CD4-positive, CD25-positive, alpha-beta regulatory T cell (primary cell): ENCODE measurements around the gene SLC9A4. TPM values are rescaled to one million over a fixed set of nuclear protein-coding genes. Genes with fewer than 3 reads are reported as not detected.

Experiments used
- ATAC-seq, 2 donors: fragments of 150-1000 bp; cut with Tn5 transposase; one replicate each; pipeline ENCODE4 v1.10.0; 2021; ENCODE audit warnings: low read depth in 2 of 2, moderate number of reproducible peaks in 2 of 2, moderate library complexity in 1 of 2
- DNase-seq, 3 donors: peaks; one replicate each; pipeline versions ENCODE4 v3.0.0 to v3.0.0-alpha.2; 2012 to 2022; ENCODE audit warnings: mixed read lengths in 1 of 3
- H3K27ac ChIP-seq: one replicate; pipeline ENCODE4 v1.7.0; 2013; ENCODE audit warnings: mild to moderate bottlenecking, low read length; ENCODE audit not compliant: insufficient read depth, poor library complexity, severe bottlenecking
- H3K27me3 ChIP-seq: one replicate; pipeline ENCODE4 v1.7.0; 2013; ENCODE audit warnings: low read length; ENCODE audit not compliant: control insufficient read depth, insufficient read depth
- H3K36me3 ChIP-seq: one replicate; pipeline ENCODE4 v1.7.0; 2013; ENCODE audit warnings: mild to moderate bottlenecking, low read length, moderate library complexity; ENCODE audit not compliant: control insufficient read depth, insufficient read depth
- H3K4me1 ChIP-seq: 2 replicates; pipeline ENCODE4 v1.7.0; 2013; ENCODE audit warnings: mild to moderate bottlenecking, low read length; ENCODE audit not compliant: insufficient read depth, control insufficient read depth, poor library complexity, severe bottlenecking
- H3K4me3 ChIP-seq: one replicate; pipeline ENCODE4 v1.7.0; 2013; ENCODE audit warnings: low read depth, mild to moderate bottlenecking, low read length, moderate library complexity
- H3K9me3 ChIP-seq, 2 experiments: 1 replicate in 1 of 2; 2 replicates in 1 of 2; pipeline ENCODE4 v1.7.0; 2013; ENCODE audit warnings: low read length in 2 of 2, mild to moderate bottlenecking in 1 of 2, moderate library complexity in 1 of 2; ENCODE audit not compliant: control insufficient read depth in 2 of 2
- H3K27ac Mint-ChIP-seq, 3 donors: one replicate each; pipeline ENCODE4 v1.8.0; 2020 to 2022; ENCODE audit warnings: mild to moderate bottlenecking in 3 of 3, mixed read lengths in 3 of 3, moderate library complexity in 2 of 3
- H3K27me3 Mint-ChIP-seq: one replicate; pipeline ENCODE4 v1.8.0; 2022; ENCODE audit warnings: mild to moderate bottlenecking, mixed read lengths
- H3K36me3 Mint-ChIP-seq: one replicate; pipeline ENCODE4 v1.8.0; 2020; ENCODE audit warnings: mixed read lengths
- H3K4me1 Mint-ChIP-seq, 4 donors: one replicate each; pipeline ENCODE4 v1.8.0; 2020 to 2022; ENCODE audit warnings: mixed read lengths in 4 of 4, mild to moderate bottlenecking in 1 of 4
- H3K4me3 Mint-ChIP-seq, 4 donors: one replicate each; pipeline ENCODE4 v1.8.0; 2020 to 2022; ENCODE audit warnings: mild to moderate bottlenecking in 4 of 4, mixed read lengths in 4 of 4, moderate library complexity in 3 of 4
- H3K9me3 Mint-ChIP-seq, 7 donors: one replicate each; pipeline ENCODE4 v1.8.0; 2020 to 2022; ENCODE audit warnings: mixed read lengths in 7 of 7, mild to moderate bottlenecking in 3 of 7, moderate library complexity in 2 of 7
- polyA plus RNA-seq, 4 donors: library from polyadenylated mRNA; unstranded; fragments of 300-500 nt; fragmentation: Illumina TruSeq; gene quantifications; one replicate each; pipeline ENCODE4 v1.2.3, GENCODE V29; 2021
- total RNA-seq: library from RNA; stranded (reverse); gene quantifications from one replicate; pipeline ENCODE4 v1.2.3, GENCODE V29; 2022

SLC9A4 gene, protein sequence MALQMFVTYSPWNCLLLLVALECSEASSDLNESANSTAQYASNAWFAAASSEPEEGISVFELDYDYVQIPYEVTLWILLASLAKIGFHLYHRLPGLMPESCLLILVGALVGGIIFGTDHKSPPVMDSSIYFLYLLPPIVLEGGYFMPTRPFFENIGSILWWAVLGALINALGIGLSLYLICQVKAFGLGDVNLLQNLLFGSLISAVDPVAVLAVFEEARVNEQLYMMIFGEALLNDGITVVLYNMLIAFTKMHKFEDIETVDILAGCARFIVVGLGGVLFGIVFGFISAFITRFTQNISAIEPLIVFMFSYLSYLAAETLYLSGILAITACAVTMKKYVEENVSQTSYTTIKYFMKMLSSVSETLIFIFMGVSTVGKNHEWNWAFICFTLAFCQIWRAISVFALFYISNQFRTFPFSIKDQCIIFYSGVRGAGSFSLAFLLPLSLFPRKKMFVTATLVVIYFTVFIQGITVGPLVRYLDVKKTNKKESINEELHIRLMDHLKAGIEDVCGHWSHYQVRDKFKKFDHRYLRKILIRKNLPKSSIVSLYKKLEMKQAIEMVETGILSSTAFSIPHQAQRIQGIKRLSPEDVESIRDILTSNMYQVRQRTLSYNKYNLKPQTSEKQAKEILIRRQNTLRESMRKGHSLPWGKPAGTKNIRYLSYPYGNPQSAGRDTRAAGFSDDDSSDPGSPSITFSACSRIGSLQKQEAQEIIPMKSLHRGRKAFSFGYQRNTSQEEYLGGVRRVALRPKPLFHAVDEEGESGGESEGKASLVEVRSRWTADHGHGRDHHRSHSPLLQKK
- total RNA-seq (not detected), polyA plus RNA-seq (not detected)

DNA sequence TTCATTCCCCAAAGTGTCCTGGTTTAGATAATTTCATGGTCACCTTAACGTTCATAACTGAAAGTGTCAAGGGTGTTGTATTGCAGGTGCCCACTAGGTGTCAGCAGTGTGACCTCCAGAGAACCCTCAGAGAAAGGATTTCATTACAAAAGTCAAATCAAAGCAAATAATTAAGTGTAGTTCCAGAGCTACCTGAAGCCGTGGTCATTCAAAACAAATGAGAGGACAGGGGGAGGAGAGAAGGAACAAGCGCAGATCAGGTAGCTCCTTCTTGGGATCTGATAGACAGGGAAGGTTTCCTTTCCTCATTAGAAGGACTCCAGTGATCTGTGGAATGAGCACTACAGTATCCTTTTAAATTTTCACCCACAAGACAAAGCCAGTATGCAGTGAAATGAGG lies at the start of gene SLC9A4:
SLC9A4 (plus strand) TSS at position 207 of the 400 bp plus-strand sequence. CDS start 534 bp downstream, outside the sequence.
- ATAC-seq, result peak; percentile 60 to 65
- Mint-ChIP-seq H3K9me3 (peaks cover 0 to 15% (median 6%) of the 10 kb centered on the region in 7 donors), H3K36me3 (no peaks in the 10 kb centered on the region), H3K4me3 (no peak within 1 kb of the TSS), H3K4me1 (no peaks in the 10 kb centered on the region), H3K27ac (no peak within 1 kb of the TSS), H3K27me3 (peaks cover 20% of the 10 kb centered on the region)
- H3K27me3 ChIP-seq, result peaks cover 39% of the 10 kb centered on the region
- peak; percentile 6 to 57 (median 33) for DNase-seq
- H3K36me3 ChIP-seq, result no peaks in the 10 kb centered on the region
- no peaks in the 10 kb centered on the region for H3K4me1 ChIP-seq
- H3K9me3 ChIP-seq, result peaks cover 3 to 13% of the 10 kb centered on the region in 2 experiments
- H3K4me3 ChIP-seq, result no peak within 1 kb of the TSS
- no peak within 1 kb of the TSS for H3K27ac ChIP-seq

DNA sequence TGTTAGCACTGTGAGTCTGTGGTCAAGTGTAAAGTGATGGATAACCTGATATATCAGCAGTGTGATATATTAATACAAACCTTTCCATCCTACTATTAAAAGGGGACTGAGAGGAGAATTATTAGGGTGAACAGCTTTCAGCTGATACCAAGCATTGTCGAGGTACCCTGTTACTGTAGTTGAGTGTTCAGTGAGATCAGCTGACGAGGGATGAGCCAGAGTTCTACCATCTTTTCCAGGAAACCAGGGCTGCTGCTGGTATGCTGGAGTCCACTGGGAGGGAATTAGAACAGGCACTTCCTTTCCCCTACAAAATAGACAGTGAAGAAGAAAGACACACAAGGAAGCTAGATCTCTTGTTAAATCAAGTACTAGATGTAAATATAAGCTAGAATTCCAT lies 49.7 kb upstream of the SLC9A4 start:
- Histone ChIP-seq H3K36me3 (no peaks in the 10 kb centered on the region), H3K4me1 (peaks cover 15% of the 10 kb centered on the region), H3K9me3 (no peaks in the 10 kb centered on the region), H3K27me3 (no peaks in the 10 kb centered on the region), H3K4me3 (no peak overlapping the region), H3K27ac (no peak overlapping the region)
- H3K4me3 Mint-ChIP-seq, result peak overlapping the region in 1 of 4 donors; percentile 20
- H3K36me3 Mint-ChIP-seq, result no peaks in the 10 kb centered on the region
- H3K9me3 Mint-ChIP-seq, result no peaks in the 10 kb centered on the region
- DNase-seq, result no peak
- H3K27me3 Mint-ChIP-seq, result no peaks in the 10 kb centered on the region
- ATAC-seq, result no peak
- no peak overlapping the region for H3K27ac Mint-ChIP-seq
- H3K4me1 Mint-ChIP-seq, result peaks cover 15 to 57% (median 40%) of the 10 kb centered on the region in 4 donors

DNA sequence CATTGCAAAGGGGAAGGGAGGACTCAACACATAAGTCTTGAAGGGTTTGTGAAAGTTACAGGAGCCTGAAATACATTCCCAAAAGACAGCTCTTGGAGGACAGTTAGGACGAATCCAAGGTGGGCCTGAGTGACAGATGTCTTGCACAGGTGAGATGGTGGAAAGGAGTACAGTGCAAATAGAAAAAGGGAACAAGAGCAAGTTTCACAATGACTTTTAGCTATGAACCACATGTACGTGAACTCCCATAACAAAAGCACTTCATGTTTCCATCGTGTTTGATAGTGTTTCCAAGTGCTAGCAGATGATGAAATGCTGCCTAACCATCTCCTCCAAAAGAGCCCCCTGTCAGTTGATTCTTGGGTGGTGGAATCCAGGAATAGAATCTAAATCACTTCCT lies 48.3 kb upstream of the SLC9A4 start:
- ATAC-seq (peak in 1 of 2 donors; percentile 32), DNase-seq (peak in 1 of 3 donors; percentile 23)
- peak overlapping the region in 2 of 3 donors; percentile 49 to 83 for H3K27ac Mint-ChIP-seq
- Histone ChIP-seq H3K36me3 (no peaks in the 10 kb centered on the region), H3K27ac (no peak overlapping the region), H3K4me3 (no peak overlapping the region), H3K27me3 (no peaks in the 10 kb centered on the region), H3K4me1 (peaks cover 1% of the 10 kb centered on the region), H3K9me3 (no peaks in the 10 kb centered on the region)
- peaks cover 9 to 44% (median 33%) of the 10 kb centered on the region in 4 donors for H3K4me1 Mint-ChIP-seq
- H3K4me3 Mint-ChIP-seq, result no peak overlapping the region
- H3K9me3 Mint-ChIP-seq, result peaks cover 0 to 2% (median 0%) of the 10 kb centered on the region in 7 donors
- no peaks in the 10 kb centered on the region for H3K36me3 Mint-ChIP-seq
- H3K27me3 Mint-ChIP-seq, result no peaks in the 10 kb centered on the region

DNA sequence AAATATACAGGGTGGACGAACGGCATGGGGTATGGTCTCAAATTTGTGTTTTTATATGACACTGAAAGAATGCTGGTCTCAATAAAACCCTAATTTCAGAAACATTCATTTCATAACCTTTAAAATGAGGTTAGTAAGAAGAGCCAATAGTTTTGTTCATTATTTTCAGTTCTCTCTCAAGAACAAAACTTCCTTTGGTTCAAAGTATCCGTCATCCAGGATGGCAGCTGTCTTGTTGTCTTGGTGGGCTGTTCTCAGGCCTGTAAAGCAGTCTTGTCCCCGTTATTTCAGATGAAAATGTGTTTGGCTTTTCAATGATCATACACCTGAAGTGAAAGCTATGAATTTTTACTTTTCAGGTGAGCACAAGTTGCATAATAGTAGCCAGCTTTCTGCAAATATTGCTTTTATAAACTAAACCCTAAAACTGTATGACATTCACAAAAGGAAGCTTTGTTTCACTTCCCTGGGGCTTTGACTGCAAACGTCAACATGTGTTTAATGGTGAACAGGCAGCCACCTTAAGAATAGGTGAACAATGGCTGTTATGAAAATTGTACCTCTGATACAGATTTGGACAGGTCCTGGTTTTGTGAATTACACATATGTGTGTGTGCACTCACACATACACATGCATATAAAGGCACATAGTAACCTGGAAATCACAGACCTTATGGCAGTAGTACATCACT lies 47.4 kb upstream of the SLC9A4 start:
- no peak overlapping the region for H3K4me3 ChIP-seq
- H3K9me3 ChIP-seq, result no peaks in the 10 kb centered on the region
- Mint-ChIP-seq H3K9me3 (peaks cover 0 to 2% (median 0%) of the 10 kb centered on the region in 7 donors), H3K36me3 (no peaks in the 10 kb centered on the region), H3K27ac (peak overlapping the region in 1 of 3 donors; percentile 20), H3K4me3 (no peak overlapping the region), H3K4me1 (peaks cover 15 to 43% (median 37%) of the 10 kb centered on the region in 4 donors), H3K27me3 (no peaks in the 10 kb centered on the region)
- ATAC-seq (peak in 1 of 2 donors; percentile 23), DNase-seq (no peak)
- no peaks in the 10 kb centered on the region for H3K36me3 ChIP-seq
- H3K27ac ChIP-seq, result no peak overlapping the region
- H3K27me3 ChIP-seq, result no peaks in the 10 kb centered on the region
- H3K4me1 ChIP-seq, result no peaks in the 10 kb centered on the region

DNA sequence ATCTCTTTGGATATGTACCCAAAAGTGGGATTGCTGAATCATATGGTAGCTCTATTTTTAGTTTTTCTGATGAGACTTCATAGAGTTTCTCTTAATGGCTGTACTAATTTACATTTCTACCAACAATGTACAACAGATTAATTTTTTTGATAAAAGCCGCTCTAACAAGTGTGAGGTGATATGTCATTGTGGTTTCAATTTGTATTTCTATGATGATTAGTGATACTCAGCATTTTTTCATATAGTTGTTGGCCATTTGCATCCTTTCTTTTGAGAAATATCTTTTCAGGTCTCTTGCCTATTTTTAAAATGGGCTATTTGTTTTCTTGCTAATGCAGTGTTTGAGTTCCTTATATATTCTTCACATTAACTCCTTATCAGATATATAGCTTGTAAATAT lies 45.8 kb upstream of the SLC9A4 start:
- peaks cover 15 to 38% (median 31%) of the 10 kb centered on the region in 4 donors for H3K4me1 Mint-ChIP-seq

DNA sequence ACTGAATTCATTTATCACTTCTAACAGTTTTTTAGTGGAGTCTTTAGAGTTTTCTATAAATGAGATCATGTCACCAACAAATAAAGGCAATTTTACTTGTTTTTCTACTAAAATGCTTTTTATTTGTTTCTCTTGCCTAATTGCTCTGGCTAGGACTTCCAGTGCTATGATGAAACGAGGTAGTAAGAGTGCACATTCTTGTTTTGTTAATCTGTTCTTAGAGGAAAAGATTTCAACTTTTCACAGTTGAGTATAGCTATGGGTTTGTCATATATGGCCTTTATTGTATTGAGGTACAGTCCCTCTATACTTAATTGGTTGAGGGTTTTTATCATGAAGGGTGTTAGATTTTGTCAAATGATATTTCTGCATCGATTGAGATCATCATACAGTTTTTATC lies 44.5 kb upstream of the SLC9A4 start:
- DNase-seq (no peak), ATAC-seq (no peak)
- Histone ChIP-seq H3K9me3 (no peaks in the 10 kb centered on the region), H3K4me3 (no peak overlapping the region), H3K27ac (no peak overlapping the region), H3K4me1 (no peaks in the 10 kb centered on the region), H3K36me3 (no peaks in the 10 kb centered on the region), H3K27me3 (no peaks in the 10 kb centered on the region)
- Mint-ChIP-seq H3K4me3 (no peak overlapping the region), H3K36me3 (no peaks in the 10 kb centered on the region), H3K4me1 (peaks cover 15 to 30% (median 26%) of the 10 kb centered on the region in 4 donors), H3K27ac (no peak overlapping the region), H3K27me3 (no peaks in the 10 kb centered on the region), H3K9me3 (peaks cover 0 to 2% (median 0%) of the 10 kb centered on the region in 7 donors)

More for the DNA sequence above, 45.8 kb upstream of the SLC9A4 start:
- no peak overlapping the region for H3K4me3 ChIP-seq
- ATAC-seq (no peak), DNase-seq (no peak)
- Mint-ChIP-seq H3K27me3 (no peaks in the 10 kb centered on the region), H3K27ac (no peak overlapping the region), H3K9me3 (peaks cover 0 to 2% (median 0%) of the 10 kb centered on the region in 7 donors), H3K4me3 (no peak overlapping the region), H3K36me3 (no peaks in the 10 kb centered on the region)
- H3K27ac ChIP-seq, result no peak overlapping the region
- H3K36me3 ChIP-seq, result no peaks in the 10 kb centered on the region
- no peaks in the 10 kb centered on the region for H3K9me3 ChIP-seq
- H3K27me3 ChIP-seq, result no peaks in the 10 kb centered on the region
- H3K4me1 ChIP-seq, result no peaks in the 10 kb centered on the region

DNA sequence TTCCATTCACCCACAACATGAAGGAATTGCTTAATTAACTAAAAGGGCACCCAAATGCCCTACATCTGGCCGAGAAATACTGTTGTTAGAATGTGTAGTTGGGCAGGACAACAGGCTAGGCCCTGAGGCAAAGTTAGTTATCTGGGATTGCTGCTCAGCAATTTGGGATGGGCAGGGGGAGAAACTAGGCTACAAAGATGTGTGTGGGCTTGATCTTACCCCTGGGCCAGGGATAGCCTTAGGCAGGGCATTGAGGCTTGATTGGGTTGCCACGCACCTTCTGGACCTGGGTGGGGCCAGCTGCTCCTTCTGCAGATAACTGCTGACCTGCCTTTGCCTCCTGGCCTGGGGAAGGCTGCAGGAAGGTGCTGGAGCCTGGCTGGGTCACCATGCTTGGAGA lies 40.6 kb upstream of the SLC9A4 start:
- Mint-ChIP-seq H3K27ac (no peak overlapping the region), H3K4me1 (peaks cover 15 to 26% (median 25%) of the 10 kb centered on the region in 4 donors), H3K36me3 (no peaks in the 10 kb centered on the region), H3K4me3 (no peak overlapping the region), H3K27me3 (no peaks in the 10 kb centered on the region), H3K9me3 (peaks cover 0 to 2% (median 0%) of the 10 kb centered on the region in 7 donors)
- Histone ChIP-seq H3K36me3 (no peaks in the 10 kb centered on the region), H3K9me3 (no peaks in the 10 kb centered on the region), H3K27me3 (no peaks in the 10 kb centered on the region), H3K4me3 (no peak overlapping the region), H3K27ac (no peak overlapping the region), H3K4me1 (peaks cover 3% of the 10 kb centered on the region)
- no peak for ATAC-seq
- DNase-seq, result no peak
